IMR-90 (cell line): Measurements from ENCODE around the gene ZNF700. TPM values are rescaled to one million over a fixed set of nuclear protein-coding genes. Genes with fewer than 3 reads are reported as not detected.

ENCODE experiments used
- ATAC-seq: fragments of 200-7000 bp; cut with Tn5 transposase; 2 replicates; pipeline ENCODE4 v1.9.1; 2020; ENCODE audit warnings: low read depth, mild to moderate bottlenecking, moderate library complexity
- BruUV-seq: library from RNA; stranded (reverse); fragments of 400-500 nt; replicated peaks from 2 replicates; lab custom pipeline; 2021; lab: Mats Ljungman, UMichigan
- CTCF ChIA-PET: fragments of 300-600 bp; formaldehyde crosslinking; extraction: SDS; loops from one replicate; lab custom pipeline; 2021; ENCODE audit warnings: antibody characterized with exemption; lab: Yijun Ruan, JAX
- POLR2A ChIA-PET: fragments of 300-600 bp; sonication (Branson Sonifier 250); formaldehyde crosslinking; loops from one replicate; lab custom pipeline; 2022; ENCODE audit warnings: antibody characterized with exemption; ENCODE audit not compliant: unreplicated experiment; lab: Charles Lee
- DNase-seq: peaks from one replicate; pipeline ENCODE4 v3.0.0; 2013
- H2AFZ ChIP-seq: replicated peaks from 2 replicates; pipeline ENCODE3; 2013; ENCODE audit warnings: low read length, mild to moderate bottlenecking; ENCODE audit not compliant: poor library complexity
- H2AK5ac ChIP-seq: 2 replicates; pipeline ENCODE4 v1.6.1; 2013; ENCODE audit warnings: low read depth, low read length, inconsistent platforms
- H2AK9ac ChIP-seq: replicated peaks from 2 replicates; pipeline ENCODE3; 2013; ENCODE audit warnings: mild to moderate bottlenecking, low read depth, low read length, moderate library complexity; ENCODE audit not compliant: poor library complexity
- H2BK120ac ChIP-seq: 2 replicates; pipeline ENCODE4 v1.6.1; 2013; ENCODE audit warnings: low read depth, low read length, inconsistent platforms
- H2BK15ac ChIP-seq: 3 replicates; pipeline ENCODE4 v1.6.1; 2013; ENCODE audit warnings: low read depth, low read length, inconsistent platforms
- H2BK20ac ChIP-seq: 2 replicates; pipeline ENCODE4 v1.6.1; 2013; ENCODE audit warnings: low read depth, mild to moderate bottlenecking, inconsistent platforms, low read length, moderate library complexity
- H2BK5ac ChIP-seq: 2 replicates; pipeline ENCODE4 v1.6.1; 2013; ENCODE audit warnings: mild to moderate bottlenecking, low read depth, low read length, inconsistent platforms; ENCODE audit not compliant: poor library complexity, severe bottlenecking
- H3K14ac ChIP-seq: replicated peaks from 2 replicates; pipeline ENCODE4 v1.6.1; 2013; ENCODE audit warnings: low read depth, low read length, inconsistent platforms
- H3K18ac ChIP-seq: 2 replicates; pipeline ENCODE4 v1.6.1; 2013; ENCODE audit warnings: low read depth, low read length, control low read depth
- H3K23ac ChIP-seq: 2 replicates; pipeline ENCODE4 v1.6.1; 2013; ENCODE audit warnings: low read depth, low read length, inconsistent platforms
- H3K27ac ChIP-seq: 2 replicates; pipeline ENCODE4 v1.5.1; 2013; ENCODE audit warnings: mild to moderate bottlenecking, control low read depth, low read length; ENCODE audit not compliant: insufficient read depth
- H3K27me3 ChIP-seq: 2 replicates; pipeline ENCODE4 v1.6.1; 2013; ENCODE audit warnings: low read length; ENCODE audit not compliant: control insufficient read depth, insufficient read depth
- H3K36me3 ChIP-seq: 2 replicates; pipeline ENCODE4 v1.6.1; 2013; ENCODE audit warnings: low read length, mixed read lengths; ENCODE audit not compliant: control insufficient read depth, insufficient read depth
- H3K4ac ChIP-seq: 2 replicates; pipeline ENCODE4 v1.6.1; 2013; ENCODE audit warnings: low read depth, low read length, inconsistent platforms
- H3K4me1 ChIP-seq: 2 replicates; pipeline ENCODE4 v1.6.1; 2013; ENCODE audit warnings: low read length, mixed read lengths; ENCODE audit not compliant: control insufficient read depth, insufficient read depth
- H3K4me2 ChIP-seq: 2 replicates; pipeline ENCODE4 v1.6.1; 2013; ENCODE audit warnings: low read depth, mild to moderate bottlenecking, control low read depth, low read length, moderate library complexity
- H3K4me3 ChIP-seq: 2 replicates; pipeline ENCODE4 v1.5.1; 2013; ENCODE audit warnings: low read depth, mild to moderate bottlenecking, control low read depth, low read length, moderate library complexity; ENCODE audit not compliant: insufficient read depth
- H3K56ac ChIP-seq: 2 replicates; pipeline ENCODE4 v1.6.1; 2013; ENCODE audit warnings: low read length, inconsistent platforms; ENCODE audit not compliant: insufficient read depth; ENCODE audit errors: extremely low read depth
- H3K79me1 ChIP-seq, 2 experiments: 2 replicates each; pipeline ENCODE4 v1.6.1; 2013; ENCODE audit warnings: low read length in 2 of 2, inconsistent platforms in 1 of 2, low read depth in 1 of 2
- H3K9ac ChIP-seq: 2 replicates; pipeline ENCODE4 v1.6.1; 2013; ENCODE audit warnings: low read depth, low read length, control low read depth
- H3K9me1 ChIP-seq: 2 replicates; pipeline ENCODE4 v1.6.1; 2013; ENCODE audit warnings: low read length, inconsistent platforms; ENCODE audit not compliant: insufficient read depth
- H3K9me3 ChIP-seq: 2 replicates; pipeline ENCODE4 v1.6.1; 2013; ENCODE audit warnings: low read length; ENCODE audit not compliant: control insufficient read depth, insufficient read depth
- H4K20me1 ChIP-seq: 2 replicates; pipeline ENCODE4 v1.6.1; 2013; ENCODE audit warnings: low read length, inconsistent platforms; ENCODE audit not compliant: insufficient read depth
- H4K5ac ChIP-seq: 2 replicates; pipeline ENCODE4 v1.6.1; 2013; ENCODE audit warnings: mild to moderate bottlenecking, low read depth, low read length, control low read depth
- H4K8ac ChIP-seq, 2 experiments: 2 replicates each; pipeline ENCODE4 v1.6.1; 2013; ENCODE audit warnings: low read depth in 2 of 2, low read length in 2 of 2, control low read depth in 1 of 2, inconsistent platforms in 1 of 2
- H4K91ac ChIP-seq: 2 replicates; pipeline ENCODE4 v1.6.1; 2013; ENCODE audit warnings: low read depth, low read length, inconsistent platforms; ENCODE audit not compliant: insufficient read depth
- POLR2A ChIP-seq: IDR thresholded peaks from 2 replicates; pipeline ENCODE4 v1.6.1; 2012; ENCODE audit warnings: mild to moderate bottlenecking, low read depth, low read length
- RAD21 ChIP-seq: IDR thresholded peaks from 2 replicates; pipeline ENCODE4 v1.6.1; 2012; ENCODE audit warnings: low read length, improper control_type of control experiment
- WGBS, 2 experiments: methylation state at CpG; one replicate each; pipeline versions ENCODE4 v1.1.5 to v1.1.7; 2013; ENCODE audit warnings: missing lambda C conversion rate in 2 of 2; ENCODE audit not compliant: insufficient read length in 1 of 2; ENCODE audit errors: extremely low coverage in 2 of 2; 5-methylcytosine and 5-hydroxymethylcytosine counted together
- dilution Hi-C: fragments of 300-500 bp; cut with HindIII; formaldehyde crosslinking; loops from one replicate; pipeline ENCODE4 v1.14.3; 2018; ENCODE audit warnings: low sequenced_read_pairs; ENCODE audit not compliant: unreplicated experiment
- in situ Hi-C: fragments of 300-500 bp; cut with MboI; formaldehyde crosslinking; loops from 3 replicates; pipeline ENCODE4 v1.14.3; 2019; ENCODE audit warnings: low sequenced_read_pairs, inconsistent platforms, mixed read lengths
- intact Hi-C: fragments of 100-400 bp; cut with micrococcal nuclease; formaldehyde crosslinking; loops from 2 replicates; pipeline ENCODE4 v1.10.0; 2022
- polyA plus RNA-seq, 3 experiments: library from polyadenylated mRNA; depleted of rRNA; stranded (reverse); fragments of >200 nt; gene quantifications; 2 replicates each; pipeline ENCODE4 v1.2.3, GENCODE V29; 2012; ENCODE audit warnings: low replicate concordance in 1 of 3
- total RNA-seq: library from RNA; depleted of rRNA; stranded (reverse); fragments of >200 nt; gene quantifications from 2 replicates; pipeline ENCODE4 v1.2.3, GENCODE V29; 2012

The ZNF700 gene
- total and polyA plus RNA-seq, 2 of the 4 experiments (the other 2 are of a cell fraction): 5.3 to 10.2 TPM

- peak overlapping the region; percentile 50; the same call in 1 of the 2 replicates for H3K23ac ChIP-seq
- peak overlapping the region; percentile 50 for H2BK5ac ChIP-seq
- H3K4me1 ChIP-seq: peaks cover 2% of the 10 kb centered on the region; the same call in 1 of the 2 replicates
- in situ Hi-C loops (no loop called here), dilution Hi-C loops (no loop called here), intact Hi-C loops (loop anchor here (1.0 to 10.0 kb wide), 5 partner anchors 23 to 313 kb away; partner anchors contain the start of genes ZNF20 and ZNF491)
- WGBS, 2 experiments: 0% methylated on average over 12 of the region's 54 CpGs; no CpG with 5 or more reads in 1 of the 2 experiments
- peak overlapping the region; percentile 22; the same call in 1 of the 2 replicates for H4K91ac ChIP-seq
- peak overlapping the region; percentile 93 for H3K4me3 ChIP-seq
- H2BK15ac ChIP-seq: no peak overlapping the region; the same call in 2 of the 3 replicates
- H3K9me3 ChIP-seq: peaks cover 3% of the 10 kb centered on the region
- H3K4ac ChIP-seq: peak overlapping the region; percentile 76
- H2AFZ ChIP-seq: peak overlapping the region; percentile 92
- H4K8ac ChIP-seq: peak overlapping the region; percentile 47 to 48; a peak in 3 of 4 replicates
- peak overlapping the region; percentile 60 for H3K14ac ChIP-seq
- no peaks in the 10 kb centered on the region for H3K36me3 ChIP-seq
- no peak overlapping the region for H4K5ac ChIP-seq
- H3K79me1 ChIP-seq: peaks cover 9 to 31% of the 10 kb centered on the region in 2 experiments
- H3K9ac ChIP-seq: peak overlapping the region; percentile 95
- peak overlapping the region; percentile 79 for H3K56ac ChIP-seq
- H3K27ac ChIP-seq: peak overlapping the region; percentile 93
- no peak overlapping the region for H2AK5ac ChIP-seq
- H4K20me1 ChIP-seq: peaks cover 8% of the 10 kb centered on the region
- no peaks in the 10 kb centered on the region for H3K27me3 ChIP-seq
- peak; percentile 99 for ATAC-seq
- BruUV-seq: TSS peak; percentile 46
- 0 out of 2 replicates have a peak overlapping the region, but pooled peaks have one; percentile 45 for H2BK120ac ChIP-seq
- TF ChIP-seq POLR2A: peak; percentile 90
- no peak for TF ChIP-seq RAD21
- H3K9me1 ChIP-seq: no peaks in the 10 kb centered on the region
- ChIA-PET POLR2A (interaction anchor here (0.6 kb wide), 3 partner anchors 23 to 711 kb away, joined by 4 to 12 read pairs (median 4); partner anchors contain the start of gene ZNF763), CTCF (interaction anchor here (3.9 kb wide), 1 partner anchor 64 kb away, joined by 24 read pairs; the partner anchor contains the start of gene ZNF700)
- H3K4me2 ChIP-seq: peak overlapping the region; percentile 95
- no peak overlapping the region for H2BK20ac ChIP-seq
- H3K18ac ChIP-seq: no peak overlapping the region
- peak; percentile 91 for DNase-seq
- peak overlapping the region; percentile 69 for H2AK9ac ChIP-seq
These were observed 62.7 kb downstream of the ZNF700 start for GRCh38 chr19:11987405-11988281.
